MM.1S (cell line): Measurements from ENCODE around the gene DNAL4.

ENCODE experiments used
- DNase-seq: peaks from one replicate; pipeline ENCODE4 v3.0.0-alpha.2; 2015
- H2AFZ ChIP-seq: fragments of 300-600 bp; sonication (generic); 2 replicates; pipeline ENCODE4 v1.6.0; 2016; ENCODE audit warnings: antibody characterized with exemption, low read length
- H3F3A ChIP-seq: fragments of 300-600 bp; sonication (generic); 2 replicates; pipeline ENCODE4 v1.6.1; 2016; ENCODE audit warnings: mild to moderate bottlenecking, antibody characterized with exemption, low read length, moderate library complexity, mixed read lengths; ENCODE audit not compliant: insufficient read depth
- H3K27ac ChIP-seq: fragments of 300-600 bp; sonication (generic); 2 replicates; pipeline ENCODE4 v1.5.1; 2016; ENCODE audit warnings: mild to moderate bottlenecking, low read length
- H3K27me3 ChIP-seq: fragments of 300-600 bp; sonication (generic); replicated peaks from 2 replicates; pipeline ENCODE4 v1.6.0; 2016; ENCODE audit warnings: low read length; ENCODE audit not compliant: insufficient read depth
- H3K36me3 ChIP-seq: fragments of 300-600 bp; sonication (generic); replicated peaks from 2 replicates; pipeline ENCODE4 v1.6.1; 2016; ENCODE audit warnings: mild to moderate bottlenecking, low read length, mixed read lengths; ENCODE audit not compliant: insufficient read depth
- H3K4me1 ChIP-seq: fragments of 300-600 bp; sonication (generic); 2 replicates; pipeline ENCODE4 v1.6.1; 2016; ENCODE audit warnings: low read length, mixed read lengths
- H3K4me2 ChIP-seq: fragments of 300-600 bp; sonication (generic); 2 replicates; pipeline ENCODE4 v1.6.0; 2016; ENCODE audit warnings: low read depth, low read length
- H3K4me3 ChIP-seq: fragments of 300-600 bp; sonication (generic); 2 replicates; pipeline ENCODE4 v1.5.1; 2016; ENCODE audit warnings: low read length, mixed read lengths
- H3K79me2 ChIP-seq: fragments of 300-600 bp; sonication (generic); 2 replicates; pipeline ENCODE4 v1.6.1; 2016; ENCODE audit warnings: mixed run types, low read length, mixed read lengths
- H3K9ac ChIP-seq: fragments of 300-600 bp; sonication (generic); 2 replicates; pipeline ENCODE4 v1.6.1; 2016; ENCODE audit warnings: low read length, mixed read lengths
- H3K9me2 ChIP-seq: fragments of 300-600 bp; sonication (generic); replicated peaks from 2 replicates; pipeline ENCODE4 v1.6.1; 2016; ENCODE audit warnings: mild to moderate bottlenecking, low read length, mixed read lengths; ENCODE audit not compliant: insufficient read depth
- H3K9me3 ChIP-seq: fragments of 300-600 bp; sonication (generic); replicated peaks from 2 replicates; pipeline ENCODE4 v1.6.1; 2016; ENCODE audit warnings: mild to moderate bottlenecking, low read length, mixed read lengths; ENCODE audit not compliant: insufficient read depth
- H4K20me1 ChIP-seq: fragments of 300-600 bp; sonication (generic); 2 replicates; pipeline ENCODE4 v1.6.1; 2016; ENCODE audit warnings: mild to moderate bottlenecking, low read length, moderate library complexity, mixed read lengths; ENCODE audit not compliant: insufficient read depth
- CTCF ChIP-seq: fragments of 300-600 bp; sonication (generic); IDR thresholded peaks from 2 replicates; pipeline ENCODE4 v1.5.1; 2016; ENCODE audit warnings: antibody characterized with exemption, low read length, mixed read lengths
- EZH2 ChIP-seq: fragments of 300-600 bp; sonication (generic); optimal IDR thresholded peaks from 2 replicates; pipeline ENCODE3; 2017; ENCODE audit warnings: low read depth, mild to moderate bottlenecking, antibody characterized with exemption, low read length, mixed read lengths
- EZH2phosphoT487 ChIP-seq: fragments of 300-600 bp; sonication (generic); IDR thresholded peaks from 2 replicates; pipeline ENCODE4 v1.6.1; 2018; ENCODE audit warnings: antibody characterized with exemption, low read length

Gene DNAL4

DNA sequence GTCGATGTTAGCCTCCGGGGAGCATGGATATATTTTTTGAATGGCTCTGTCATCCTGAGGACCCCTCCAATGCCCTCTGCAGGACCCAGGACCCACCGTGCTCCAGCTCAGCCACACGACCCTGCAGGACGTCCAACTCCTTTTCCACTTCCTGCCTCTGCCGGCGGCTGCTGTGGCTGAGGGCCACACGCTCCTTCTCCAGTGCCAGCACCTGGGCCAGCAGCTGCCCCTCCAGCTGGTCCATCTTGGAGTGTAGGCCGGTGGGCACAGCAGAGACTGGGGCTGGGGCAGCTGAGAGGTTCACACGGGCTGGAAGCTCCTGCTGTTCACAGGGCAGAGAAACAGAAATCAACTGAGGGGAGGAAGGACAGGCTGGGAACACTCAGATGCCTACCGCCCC is 34.2 kb upstream of the DNAL4 start:
- no peak for DNase-seq
- H3K27ac ChIP-seq, result no peak overlapping the region
- peaks cover 71% of the 10 kb centered on the region for H3K27me3 ChIP-seq
- H4K20me1 ChIP-seq, result no peaks in the 10 kb centered on the region
- no peaks in the 10 kb centered on the region for H3K79me2 ChIP-seq
- H3K9ac ChIP-seq, result no peak overlapping the region
- no peak overlapping the region for H3K4me2 ChIP-seq
- H2AFZ ChIP-seq, result no peak overlapping the region
- H3K9me2 ChIP-seq, result no peaks in the 10 kb centered on the region
- no peaks in the 10 kb centered on the region for H3K9me3 ChIP-seq
- no peaks in the 10 kb centered on the region for H3F3A ChIP-seq
- no peaks in the 10 kb centered on the region for H3K36me3 ChIP-seq
- no peaks in the 10 kb centered on the region for H3K4me1 ChIP-seq
- no peak overlapping the region for H3K4me3 ChIP-seq
- TF ChIP-seq CTCF (no peak), EZH2 (no peak), EZH2phosphoT487 (no peak)

GRCh38 chr22:38827510-38827909 is 33.6 kb upstream of the DNAL4 start:
- Histone ChIP-seq H3K36me3 (no peaks in the 10 kb centered on the region), H3K9me3 (no peaks in the 10 kb centered on the region), H2AFZ (no peak overlapping the region), H3K9ac (no peak overlapping the region), H3K9me2 (no peaks in the 10 kb centered on the region), H4K20me1 (no peaks in the 10 kb centered on the region), H3K4me3 (no peak overlapping the region), H3K4me1 (no peaks in the 10 kb centered on the region), H3K4me2 (no peak overlapping the region), H3K79me2 (no peaks in the 10 kb centered on the region), H3K27ac (no peak overlapping the region), H3F3A (no peaks in the 10 kb centered on the region), H3K27me3 (peaks cover 66% of the 10 kb centered on the region)
- DNase-seq, result no peak
- TF ChIP-seq CTCF, result no peak
- TF ChIP-seq EZH2, result no peak
- no peak for TF ChIP-seq EZH2phosphoT487

DNA sequence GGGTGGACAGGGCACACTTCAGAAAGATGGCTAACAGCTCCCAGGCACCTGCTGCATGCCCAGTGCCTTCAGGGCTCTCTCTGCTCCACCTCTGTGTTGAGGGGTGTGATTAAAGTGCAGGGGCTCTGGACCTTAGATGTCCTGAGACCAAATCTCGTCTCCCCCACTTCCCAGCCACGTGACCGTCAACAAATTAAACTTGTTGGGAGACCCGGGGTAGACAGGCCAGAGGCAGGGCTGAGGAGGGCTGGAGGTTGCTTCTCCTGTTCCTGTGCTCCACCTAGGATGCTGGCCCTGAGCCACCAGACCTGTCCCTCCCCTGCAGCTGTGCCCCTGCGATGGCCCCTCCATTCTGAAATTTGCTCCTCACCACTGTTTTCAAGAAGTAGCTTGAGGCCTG is 32.9 kb upstream of the DNAL4 start:
- H3F3A ChIP-seq, result no peaks in the 10 kb centered on the region

More for the DNA sequence above, 32.9 kb upstream of the DNAL4 start:
- Histone ChIP-seq H3K79me2 (no peaks in the 10 kb centered on the region), H3K27me3 (peaks cover 61% of the 10 kb centered on the region), H2AFZ (no peak overlapping the region), H3K9me2 (no peaks in the 10 kb centered on the region), H3K36me3 (no peaks in the 10 kb centered on the region), H3K4me3 (no peak overlapping the region), H4K20me1 (no peaks in the 10 kb centered on the region), H3K27ac (no peak overlapping the region), H3K4me1 (no peaks in the 10 kb centered on the region), H3K9me3 (no peaks in the 10 kb centered on the region), H3K9ac (no peak overlapping the region), H3K4me2 (no peak overlapping the region)
- no peak for DNase-seq
- no peak for TF ChIP-seq CTCF
- no peak for TF ChIP-seq EZH2
- no peak for TF ChIP-seq EZH2phosphoT487
